ENCODE measurements around the gene CCDC9B.

- TF ChIP-seq CTCF (IDR thresholded peaks at IDR 0.05 in 8 of 11, conservative IDR thresholded peaks at IDR 0.05 in 3 of 11): no peak
- TF ChIP-seq POLR2A (IDR thresholded peaks at IDR 0.05): no peak
- no peak for TF ChIP-seq POLR2AphosphoS5 (IDR thresholded peaks at IDR 0.05)
Observed at GRCh38 chr15:40287505-40287904, 53.2 kb downstream of the CCDC9B start.

Data from spleen (tissue), 7 donors.